H1 (cell line): ENCODE data around the gene PACSIN2. TPM values are rescaled to one million over a fixed set of nuclear protein-coding genes. Genes with fewer than 3 reads are reported as not detected.

Experiments used
- CEBPB ChIP-seq: IDR thresholded peaks from 2 replicates; pipeline ENCODE4 v1.6.1; 2012; ENCODE audit warnings: low read depth, low read length
- polyA plus RNA-seq, 7 experiments: library from polyadenylated mRNA; depleted of rRNA in 3 of 7; stranded (reverse) in 5 of 7; unstranded in 2 of 7; fragments of >200 nt in 5 of 7; fragments of 200-250 nt in 2 of 7; gene quantifications; 1 replicate in 5 of 7; 2 replicates in 1 of 7; 4 replicates in 1 of 7; pipeline versions ENCODE4 v1.2.1 to v1.2.3, GENCODE V29; 2011 to 2013; ENCODE audit warnings: missing spikeins in 2 of 7, mixed read lengths in 2 of 7
- total RNA-seq: library from RNA; stranded (reverse); fragmentation: NEBNext Ultra II Directional; extraction: Animal tissue kit (Norgen Biotek cat#: 25700); gene quantifications from 2 replicates; pipeline ENCODE4 v1.2.1, GENCODE V29; 2021

PACSIN2 gene
- total and polyA plus RNA-seq, 2 of the 8 experiments (the other 6 are each of a cell fraction or from before 2014, with no cell fraction given), result 44.8 to 64.2 TPM

DNA sequence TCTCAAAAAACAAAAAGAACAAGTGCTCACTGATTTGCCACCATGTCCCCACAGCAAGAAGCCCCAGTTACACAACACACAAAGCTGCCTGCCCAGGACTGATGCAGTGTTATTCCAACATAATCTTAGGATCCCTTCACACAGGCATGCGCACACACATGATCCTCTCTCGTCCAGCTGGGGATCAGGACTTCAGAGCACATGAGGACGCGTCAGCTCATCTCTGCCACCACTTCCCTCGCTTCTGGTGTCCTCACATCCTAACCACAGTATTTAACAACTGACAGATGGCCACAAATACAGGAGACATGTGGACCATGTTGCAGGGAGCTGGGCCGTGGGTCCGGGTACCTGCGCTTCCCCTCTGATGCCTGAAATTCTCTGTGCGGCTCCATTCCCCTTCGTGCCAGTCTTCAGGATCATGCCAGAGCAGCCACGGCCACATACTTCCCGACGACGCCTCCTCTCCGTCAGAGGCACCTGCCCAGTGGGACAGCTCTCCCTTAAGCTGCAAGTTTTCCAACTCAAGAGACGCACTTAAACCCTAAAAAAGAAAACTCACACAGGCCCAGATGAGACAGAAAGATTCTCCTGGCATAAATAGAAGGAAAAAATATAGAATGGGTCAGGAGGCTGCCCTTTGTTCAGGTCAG, 68.3 kb downstream of the PACSIN2 start (continued):
- TF ChIP-seq CEBPB, result no peak
